HG02981 (cell line): ENCODE results near the gene SCN10A.

Experiments used
- ATAC-seq: cut with Tn5 transposase; IDR thresholded peaks from one replicate; pipeline ENCODE4 v1.9.1; 2021; ENCODE audit warnings: mild to moderate bottlenecking, moderate library complexity; ENCODE audit not compliant: unreplicated experiment

The SCN10A gene

DNA sequence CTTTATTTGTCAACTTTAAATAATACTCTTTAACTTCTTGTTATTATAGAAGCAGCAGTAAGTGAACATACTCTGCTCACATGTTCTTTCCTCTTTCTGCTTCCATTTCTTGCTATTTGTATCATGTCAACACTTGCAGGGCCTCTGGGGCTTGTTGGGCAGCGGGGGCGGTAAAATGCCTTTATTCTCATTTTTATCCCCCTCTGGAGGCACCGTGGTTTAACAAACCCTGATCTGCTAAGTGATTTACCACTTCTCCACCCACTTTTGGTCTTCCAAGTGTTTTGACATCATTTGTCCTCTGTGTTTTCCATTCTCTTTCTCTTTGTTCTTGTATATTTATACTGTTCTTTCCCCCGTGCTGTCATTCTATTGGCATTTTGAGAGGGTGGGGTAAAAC lies 33.9 kb downstream of the SCN10A start:
- no peak for ATAC-seq

DNA sequence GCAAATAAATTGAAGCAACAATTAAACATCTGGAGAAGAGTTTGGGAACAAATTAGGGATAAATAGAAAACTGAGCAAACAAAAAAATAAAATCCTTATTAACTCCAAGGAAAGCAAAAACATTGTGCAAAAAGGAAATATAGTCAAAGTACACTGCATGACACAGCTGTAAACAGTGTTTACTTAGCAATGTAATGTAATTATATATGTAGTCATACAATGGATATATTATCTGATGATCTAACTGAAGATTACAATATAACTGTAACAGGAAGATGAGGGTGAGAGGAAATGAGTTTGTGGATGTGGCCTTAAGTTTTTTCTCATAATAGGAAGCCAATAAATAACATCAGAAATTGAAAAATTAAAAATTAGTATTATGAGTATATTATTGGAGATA lies 42.5 kb downstream of the SCN10A start:
- no peak for ATAC-seq

- no peak for ATAC-seq
Measured at GRCh38 chr3:38763569-38763968, 52.4 kb downstream of the SCN10A start.

DNA sequence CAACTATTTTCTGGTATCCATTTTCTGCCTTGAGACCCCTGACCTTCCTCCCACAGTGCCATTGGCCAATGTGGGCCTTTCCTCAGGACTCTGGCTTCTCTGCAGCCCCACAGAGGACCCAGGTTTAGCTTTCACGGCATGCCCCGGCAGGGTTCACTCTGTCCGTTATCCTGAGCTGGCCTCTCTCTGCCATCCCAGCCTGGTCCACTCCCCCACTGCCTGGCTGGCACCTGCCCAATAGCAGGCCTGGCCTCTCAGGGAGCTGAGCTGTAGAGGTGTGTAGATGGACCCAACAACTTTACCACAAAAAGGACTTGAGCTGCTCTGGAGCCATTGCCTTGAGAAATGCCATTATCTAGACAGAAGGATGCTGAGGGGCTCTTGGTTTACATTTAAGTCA lies 57.5 kb downstream of the SCN10A start:
- ATAC-seq: no peak

DNA sequence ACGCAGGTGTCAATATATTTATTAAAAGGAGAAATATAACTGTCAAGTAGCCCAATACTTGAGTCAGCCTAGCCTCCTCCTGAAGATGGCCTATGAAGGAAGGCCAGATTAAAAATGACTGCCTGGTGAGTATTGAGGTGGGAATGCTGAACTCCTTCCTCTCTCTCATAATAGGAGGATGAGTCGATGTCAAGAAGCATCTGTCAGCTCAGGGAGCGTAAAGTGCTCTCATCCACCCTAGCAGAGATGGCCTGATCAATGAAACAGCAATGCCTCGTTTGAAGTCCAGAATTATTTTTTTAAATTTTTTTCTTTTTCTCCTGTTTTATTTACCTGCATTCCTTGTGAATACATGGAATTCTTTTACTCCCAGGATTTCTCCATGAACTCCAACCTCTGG lies 58.3 kb downstream of the SCN10A start:
- ATAC-seq: no peak

GRCh38 chr3:38756892-38757291 lies 59.1 kb downstream of the SCN10A start:
- no peak for ATAC-seq

DNA sequence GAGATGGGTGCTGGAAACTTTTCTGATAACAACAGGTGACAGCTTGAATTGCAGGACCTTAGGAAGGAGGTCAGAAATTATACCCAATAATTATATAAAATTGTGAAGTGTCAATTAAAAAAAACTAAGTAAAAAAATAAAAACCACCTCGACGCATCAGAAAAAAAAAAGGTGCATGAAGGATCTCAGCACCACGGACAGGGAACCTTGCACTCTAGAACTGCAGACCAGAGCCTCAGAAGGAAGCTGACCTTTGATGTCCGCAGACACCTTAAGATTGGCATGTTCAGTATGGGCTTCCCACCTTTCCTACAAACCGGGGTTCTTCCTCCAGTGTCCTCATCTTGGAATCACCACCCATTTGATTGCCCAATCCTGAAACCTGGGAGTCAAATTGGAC lies 60.9 kb downstream of the SCN10A start:
- no peak for ATAC-seq

- ATAC-seq: no peak
Measured at GRCh38 chr3:38746641-38747040, 69.4 kb downstream of the SCN10A start.

DNA sequence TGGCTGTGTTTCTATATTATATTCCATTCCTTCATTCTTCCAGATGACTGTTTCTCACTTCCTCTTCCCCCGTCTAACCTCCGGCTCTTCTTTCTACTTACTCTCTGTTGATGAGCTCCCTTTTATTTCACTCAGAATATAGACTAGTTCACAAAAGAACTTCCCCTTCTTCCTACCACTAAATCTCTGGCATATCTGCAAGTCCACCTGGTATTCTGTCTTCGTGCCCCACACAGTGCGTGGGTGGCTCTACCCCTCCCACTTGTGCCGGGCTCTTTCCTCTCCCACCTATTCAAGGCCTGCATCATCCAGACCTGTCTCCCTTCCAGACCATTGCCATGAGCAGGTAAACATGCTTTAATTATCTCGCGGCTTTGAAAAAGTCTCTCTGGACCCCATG lies 73.0 kb downstream of the SCN10A start:
- ATAC-seq: no peak

- ATAC-seq: no peak
Measured at GRCh38 chr3:38742550-38742949, 73.5 kb downstream of the SCN10A start.

- no peak for ATAC-seq
Measured at GRCh38 chr3:38740537-38740936, 75.5 kb downstream of the SCN10A start.

DNA sequence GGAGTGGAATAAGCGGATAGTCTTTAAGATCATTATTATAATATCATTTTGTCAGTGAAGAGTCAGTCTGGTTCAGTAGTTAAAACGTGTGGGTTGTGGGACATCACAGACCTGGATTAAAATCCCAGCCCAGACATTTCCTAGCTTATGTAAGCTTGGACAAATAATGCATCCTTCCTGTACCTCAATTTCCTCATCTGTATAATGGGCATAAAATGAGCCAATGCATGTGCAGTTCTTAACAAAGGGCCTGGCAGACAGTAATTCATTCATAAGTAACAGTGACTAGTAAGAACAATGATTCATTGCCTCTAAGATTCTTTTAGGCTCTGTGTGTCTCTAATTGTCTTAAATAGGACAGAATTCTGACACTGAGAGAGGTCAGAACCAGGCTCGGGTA lies 76.1 kb downstream of the SCN10A start:
- ATAC-seq: no peak

DNA sequence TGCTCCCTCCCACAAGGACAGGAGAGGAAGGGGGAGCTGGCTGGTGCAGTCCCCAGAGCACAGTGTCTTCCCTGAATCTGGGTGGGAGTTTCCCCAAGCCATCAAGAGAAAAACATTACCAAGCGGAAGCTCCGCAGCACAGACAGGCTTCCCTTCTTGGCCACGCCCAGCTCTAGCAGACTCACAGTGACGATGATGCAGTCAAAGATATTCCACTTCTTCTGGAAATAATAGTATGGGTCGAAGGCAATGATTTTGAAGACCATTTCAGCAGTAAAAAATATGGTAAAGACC lies 76.7 kb downstream of the SCN10A start:
- ATAC-seq: no peak

DNA sequence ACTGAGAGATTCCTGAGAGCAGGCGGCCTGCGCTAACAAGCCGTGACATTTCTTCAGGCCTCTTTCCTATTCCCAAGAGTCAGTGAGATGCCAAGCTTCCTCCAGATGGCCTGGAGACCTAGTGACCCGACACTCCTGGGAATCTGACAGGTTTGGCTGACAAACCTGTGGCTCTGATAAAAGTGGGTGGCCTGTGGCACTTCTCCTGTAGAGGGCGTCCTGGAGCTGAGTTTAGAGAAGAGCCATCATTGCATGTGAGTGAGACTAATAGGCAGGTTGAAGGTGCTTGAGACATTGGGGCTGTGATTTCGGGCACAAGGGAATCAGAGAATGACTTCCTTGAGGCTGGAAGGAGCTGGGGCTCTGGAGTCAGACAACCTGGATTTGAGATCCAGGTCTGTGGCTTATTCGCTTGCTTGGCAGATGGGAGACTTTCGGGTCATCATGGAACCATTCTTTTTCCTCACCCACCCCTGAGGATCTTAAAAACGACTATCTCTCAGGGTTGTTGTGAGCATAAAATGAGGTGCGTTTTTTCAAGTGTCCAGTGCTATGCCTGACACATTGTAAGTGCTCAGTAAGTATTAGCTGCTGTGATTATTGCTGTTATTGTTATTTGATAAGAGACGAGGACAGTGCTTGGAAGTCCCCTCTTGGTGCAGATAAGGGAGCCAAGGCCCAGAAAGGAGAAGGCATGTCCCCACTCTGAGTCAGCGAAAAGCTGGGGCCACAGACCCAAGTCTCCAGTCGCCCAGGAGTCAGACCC lies 77.2 kb downstream of the SCN10A start:
- no peak for ATAC-seq

DNA sequence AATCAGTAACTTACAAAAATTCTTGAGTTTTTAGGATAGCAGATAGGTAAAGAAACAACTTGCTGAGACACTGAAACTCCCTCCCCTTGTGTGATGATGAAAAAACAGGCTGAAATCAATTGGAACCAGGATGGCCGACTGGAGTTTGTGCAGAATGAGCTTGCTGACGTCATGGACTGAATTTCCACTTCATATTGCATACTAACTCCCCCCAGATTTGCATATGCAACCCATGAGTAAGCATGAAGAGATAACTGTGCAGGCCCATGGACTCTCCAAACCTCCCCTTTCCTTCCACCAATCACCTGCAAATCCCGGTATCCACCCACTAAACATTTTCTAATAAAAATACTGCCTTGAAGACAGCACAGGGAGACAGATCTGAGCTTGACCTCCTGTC lies 84.5 kb downstream of the SCN10A start:
- ATAC-seq: no peak

DNA sequence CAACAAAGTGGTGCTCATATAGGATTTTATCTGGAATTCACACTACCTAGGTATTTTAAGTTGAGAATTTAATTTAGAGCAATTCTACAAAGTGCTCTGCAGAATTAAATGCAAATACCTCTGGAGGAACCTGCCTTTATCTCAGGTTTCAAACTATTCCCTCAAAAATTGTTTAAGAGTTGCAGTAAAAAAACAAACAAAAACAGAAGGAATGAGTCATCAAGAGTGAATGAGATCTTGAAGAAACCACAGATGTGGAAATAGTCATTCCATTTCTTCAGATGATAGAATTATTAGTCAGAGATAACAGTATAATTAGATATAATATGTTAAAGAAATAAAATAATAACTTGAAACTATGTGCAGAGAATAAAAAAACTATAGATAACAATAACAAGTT lies 85.7 kb downstream of the SCN10A start:
- no peak for ATAC-seq

DNA sequence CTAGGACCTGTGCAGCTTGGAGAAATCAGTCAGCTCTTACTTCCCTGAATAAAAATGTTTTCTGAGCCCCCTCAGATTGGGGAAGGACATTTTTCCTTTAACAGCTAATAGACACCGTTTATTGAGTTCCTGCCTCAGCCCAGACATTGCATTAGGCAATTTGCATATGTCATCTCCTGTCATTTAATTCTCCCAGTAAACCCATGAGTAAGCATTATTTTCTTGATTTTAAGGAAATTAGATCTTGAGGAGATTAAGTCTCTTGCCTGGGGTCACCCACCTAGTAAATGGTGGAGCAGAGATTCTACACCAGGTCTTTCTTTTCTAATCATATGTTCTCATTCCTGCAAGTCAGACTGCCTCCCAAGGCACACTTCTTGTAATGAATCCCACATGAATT lies 88.0 kb downstream of the SCN10A start:
- ATAC-seq: no peak

GRCh38 chr3:38726751-38727150 lies 89.3 kb downstream of the SCN10A start:
- ATAC-seq: no peak

DNA sequence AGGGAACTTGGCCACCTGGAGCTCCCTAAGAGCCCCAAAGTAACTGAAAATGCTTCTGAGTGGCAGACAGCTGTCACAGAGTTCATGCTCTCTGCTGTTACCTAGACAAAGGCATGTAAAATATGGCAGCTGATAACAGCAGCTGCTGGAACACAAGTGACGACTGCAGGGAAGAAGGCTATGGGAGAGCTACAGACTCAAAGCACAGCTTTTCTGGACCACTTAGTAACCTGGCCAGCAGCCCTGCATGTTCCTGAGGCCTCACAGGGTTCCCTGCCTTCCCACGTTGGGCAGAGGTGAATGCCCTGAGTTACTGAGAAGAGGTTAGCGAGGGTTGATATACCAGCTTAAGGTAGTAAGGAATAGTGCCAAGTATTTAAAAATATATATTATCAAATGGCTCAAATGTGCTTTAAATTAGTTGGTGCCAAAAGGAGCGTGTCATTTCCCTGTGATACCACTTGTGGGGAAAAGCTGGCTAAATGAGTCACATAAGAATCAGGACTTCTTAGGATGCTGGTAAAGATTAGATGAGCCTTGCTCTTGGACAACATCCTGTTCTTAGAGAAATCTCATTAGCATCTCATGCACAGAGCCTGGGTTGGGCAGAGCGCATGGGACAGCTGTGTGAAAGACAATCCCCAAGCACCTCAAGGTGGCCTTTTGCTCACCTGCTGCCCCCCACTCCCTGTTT lies 90.1 kb downstream of the SCN10A start:
- ATAC-seq: no peak

DNA sequence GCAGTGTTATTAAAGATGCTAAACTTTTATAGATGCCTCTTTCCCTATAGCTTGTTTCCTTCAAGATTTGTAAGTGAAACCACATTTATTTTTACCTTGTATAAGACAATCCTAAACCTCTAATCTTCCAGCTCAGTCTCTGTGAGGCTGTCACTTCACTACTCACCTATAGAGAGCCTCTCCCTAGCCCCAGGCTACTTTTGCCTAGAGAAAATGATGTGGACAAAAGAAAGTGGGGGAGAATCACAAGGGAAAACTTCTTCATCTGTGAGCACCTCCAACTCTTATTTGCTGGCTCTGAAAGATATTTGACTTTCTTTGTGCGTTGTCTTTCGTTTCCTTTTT lies 91.7 kb downstream of the SCN10A start:
- no peak for ATAC-seq

- no peak for ATAC-seq
Measured at GRCh38 chr3:38723569-38724391, 92.2 kb downstream of the SCN10A start.
